Esophagus muscularis mucosa (tissue), 3 donors: ENCODE results near the gene XYLT1.

Source experiments
- POLR2A ChIP-seq: fragments of 450-650 bp; IDR thresholded peaks from one replicate; pipeline ENCODE4 v1.6.1; 2017; ENCODE audit warnings: antibody characterized with exemption, moderate library complexity, mild to moderate bottlenecking, low read depth
- POLR2AphosphoS5 ChIP-seq, 2 donors: sonication (generic); formaldehyde crosslinking; IDR thresholded peaks; one replicate each; pipeline ENCODE4 v1.6.1; 2017; ENCODE audit warnings: antibody characterized with exemption in 2 of 2
- TF ChIP-seq, protein P1 (sequence below), 3 experiments: fragments of 200-600 bp in 2 of 3; fragments of 450-650 bp in 1 of 3; sonication (generic) in 2 of 3; IDR thresholded peaks; one replicate each; pipeline ENCODE4 v1.5.1; 2017 to 2019; ENCODE audit warnings: antibody characterized with exemption in 3 of 3, mild to moderate bottlenecking in 2 of 3, moderate library complexity in 1 of 3

GRCh38 chr16:17509194-17509593 lies 38.4 kb upstream of the XYLT1 start:
- TF ChIP-seq, protein P1, sequence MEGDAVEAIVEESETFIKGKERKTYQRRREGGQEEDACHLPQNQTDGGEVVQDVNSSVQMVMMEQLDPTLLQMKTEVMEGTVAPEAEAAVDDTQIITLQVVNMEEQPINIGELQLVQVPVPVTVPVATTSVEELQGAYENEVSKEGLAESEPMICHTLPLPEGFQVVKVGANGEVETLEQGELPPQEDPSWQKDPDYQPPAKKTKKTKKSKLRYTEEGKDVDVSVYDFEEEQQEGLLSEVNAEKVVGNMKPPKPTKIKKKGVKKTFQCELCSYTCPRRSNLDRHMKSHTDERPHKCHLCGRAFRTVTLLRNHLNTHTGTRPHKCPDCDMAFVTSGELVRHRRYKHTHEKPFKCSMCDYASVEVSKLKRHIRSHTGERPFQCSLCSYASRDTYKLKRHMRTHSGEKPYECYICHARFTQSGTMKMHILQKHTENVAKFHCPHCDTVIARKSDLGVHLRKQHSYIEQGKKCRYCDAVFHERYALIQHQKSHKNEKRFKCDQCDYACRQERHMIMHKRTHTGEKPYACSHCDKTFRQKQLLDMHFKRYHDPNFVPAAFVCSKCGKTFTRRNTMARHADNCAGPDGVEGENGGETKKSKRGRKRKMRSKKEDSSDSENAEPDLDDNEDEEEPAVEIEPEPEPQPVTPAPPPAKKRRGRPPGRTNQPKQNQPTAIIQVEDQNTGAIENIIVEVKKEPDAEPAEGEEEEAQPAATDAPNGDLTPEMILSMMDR (IDR thresholded peaks at IDR 0.05) = no peak
- TF ChIP-seq POLR2A = no peak
- no peak for TF ChIP-seq POLR2AphosphoS5 (IDR thresholded peaks at IDR 0.05)
